GM19193 (cell line): ENCODE measurements around the gene MBOAT2.

Source experiments
- POLR2A ChIP-seq: IDR thresholded peaks from 4 replicates; pipeline ENCODE4 v1.6.1; 2011; ENCODE audit not compliant: insufficient read depth, insufficient read length; ENCODE audit errors: extremely low read depth

The MBOAT2 gene

DNA sequence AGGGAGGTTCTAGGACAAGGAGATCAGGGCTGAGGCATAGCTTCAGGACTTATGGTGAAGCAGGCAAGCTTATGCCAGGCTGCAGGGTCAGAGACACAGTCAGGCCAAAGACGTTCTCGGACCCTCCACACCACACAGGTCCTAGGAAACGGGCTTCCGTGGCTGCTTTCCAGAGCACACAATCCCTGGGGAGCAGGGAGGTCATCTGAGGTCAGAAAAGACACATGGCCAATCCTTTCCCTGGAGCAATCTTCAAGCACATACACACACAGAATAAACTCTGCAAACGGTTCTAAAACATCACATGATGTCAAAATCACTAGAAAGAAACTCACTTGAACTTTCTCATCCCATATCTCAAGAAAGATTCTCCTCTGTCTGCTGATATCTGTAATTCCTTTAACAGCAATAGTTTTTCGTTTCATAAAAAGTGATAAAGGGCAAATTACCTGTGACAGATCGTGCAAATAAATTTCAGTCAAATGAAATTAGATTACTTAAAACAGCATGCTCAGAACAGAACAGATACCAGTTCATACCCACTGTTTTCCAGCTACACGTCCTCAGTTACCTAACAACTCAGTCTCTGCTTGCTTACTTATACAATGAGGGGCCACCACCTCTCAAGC is 63.9 kb downstream of the MBOAT2 start:
- no peak for TF ChIP-seq POLR2A

DNA sequence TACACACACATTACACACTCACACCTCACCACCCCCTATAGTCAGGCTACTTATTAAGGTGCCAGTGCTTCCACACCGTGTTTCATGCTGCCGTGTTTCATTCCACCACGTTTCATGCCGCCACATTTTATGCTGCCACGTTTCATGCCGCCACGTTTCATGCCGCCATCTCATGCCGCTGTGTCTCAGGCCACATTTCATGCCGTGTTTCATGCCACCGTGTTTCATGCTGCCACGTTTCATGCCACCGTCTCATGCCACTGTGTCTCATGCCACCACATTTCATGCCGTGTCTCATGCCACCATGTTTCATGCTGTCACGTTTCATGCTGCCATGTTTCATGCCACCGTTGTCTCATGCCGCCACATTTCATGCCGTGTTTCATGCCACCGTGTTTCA is 65.1 kb downstream of the MBOAT2 start:
- no peak for TF ChIP-seq POLR2A

DNA sequence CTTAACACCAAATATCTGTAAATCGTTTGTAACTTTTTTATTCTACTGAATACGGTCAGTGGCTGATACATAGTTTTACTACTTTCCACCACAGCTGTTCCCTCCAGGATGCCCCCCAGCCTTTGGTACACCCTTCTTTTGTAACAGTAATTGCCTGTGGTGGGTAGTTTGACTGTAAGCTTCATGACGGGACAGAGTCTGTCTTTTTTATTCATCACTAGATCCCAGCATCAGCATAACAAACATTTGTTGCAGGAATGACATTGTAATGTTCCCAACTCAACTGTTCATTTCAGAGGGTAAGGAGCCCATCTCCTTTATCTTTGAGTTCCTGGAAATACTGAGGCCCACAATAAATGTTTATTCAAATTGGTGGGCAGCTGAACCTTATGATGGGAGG is 67.5 kb downstream of the MBOAT2 start:
- no peak for TF ChIP-seq POLR2A

DNA sequence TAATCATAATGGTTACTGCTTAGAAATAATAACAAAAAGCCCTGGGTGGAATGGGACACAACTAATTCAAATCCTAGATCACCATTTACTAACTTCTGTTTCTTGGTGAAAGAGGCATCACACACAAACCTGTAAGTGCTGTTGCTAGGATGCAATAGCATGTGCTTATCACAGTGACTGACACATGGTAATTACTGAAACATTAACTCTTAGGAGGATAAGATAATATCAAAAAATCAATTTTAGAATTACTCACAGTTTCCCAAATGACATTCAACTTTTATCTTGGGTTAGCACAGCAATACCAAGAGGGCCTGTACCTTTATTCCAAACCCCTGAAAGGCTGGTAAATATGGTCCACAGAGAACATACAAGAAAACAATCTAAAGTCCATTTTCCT is 69.1 kb downstream of the MBOAT2 start:
- TF ChIP-seq POLR2A: no peak

DNA sequence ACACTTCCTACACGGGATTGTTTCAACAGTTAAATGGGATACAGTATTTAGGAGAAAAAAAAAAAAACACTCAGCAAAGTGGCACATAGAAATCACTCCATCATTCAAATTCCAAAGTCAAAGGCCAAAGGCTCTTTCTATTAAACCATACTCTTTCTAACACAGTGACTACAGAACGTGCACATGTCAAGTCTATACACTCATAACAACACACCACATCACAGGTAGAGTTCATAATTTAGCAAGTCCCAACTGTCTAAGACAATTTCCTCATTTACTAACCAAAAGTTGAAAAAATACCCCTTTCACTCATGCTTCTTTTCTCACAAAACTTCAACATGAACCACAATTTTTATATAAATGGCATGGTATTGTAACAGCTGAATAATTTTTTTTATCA is 70.8 kb downstream of the MBOAT2 start:
- no peak for TF ChIP-seq POLR2A

DNA sequence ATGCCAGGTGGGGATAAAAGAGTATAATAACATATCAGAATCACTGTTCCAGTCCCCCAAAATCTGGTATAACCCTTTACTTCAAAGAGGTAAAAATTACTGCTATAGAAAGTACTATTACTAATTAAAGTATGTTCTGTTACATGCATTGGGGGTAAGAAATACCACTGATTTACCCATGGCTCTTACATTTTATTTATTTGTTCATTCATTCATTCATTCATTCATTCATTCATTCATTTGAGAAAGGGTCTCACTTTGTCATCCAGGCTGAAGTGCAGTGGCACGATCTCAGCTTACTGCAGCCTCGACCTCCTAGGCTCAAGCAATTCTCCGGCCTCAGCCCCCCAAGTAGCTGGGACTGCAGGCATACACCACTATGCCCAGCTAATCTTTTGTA is 74.4 kb downstream of the MBOAT2 start:
- TF ChIP-seq POLR2A: no peak

DNA sequence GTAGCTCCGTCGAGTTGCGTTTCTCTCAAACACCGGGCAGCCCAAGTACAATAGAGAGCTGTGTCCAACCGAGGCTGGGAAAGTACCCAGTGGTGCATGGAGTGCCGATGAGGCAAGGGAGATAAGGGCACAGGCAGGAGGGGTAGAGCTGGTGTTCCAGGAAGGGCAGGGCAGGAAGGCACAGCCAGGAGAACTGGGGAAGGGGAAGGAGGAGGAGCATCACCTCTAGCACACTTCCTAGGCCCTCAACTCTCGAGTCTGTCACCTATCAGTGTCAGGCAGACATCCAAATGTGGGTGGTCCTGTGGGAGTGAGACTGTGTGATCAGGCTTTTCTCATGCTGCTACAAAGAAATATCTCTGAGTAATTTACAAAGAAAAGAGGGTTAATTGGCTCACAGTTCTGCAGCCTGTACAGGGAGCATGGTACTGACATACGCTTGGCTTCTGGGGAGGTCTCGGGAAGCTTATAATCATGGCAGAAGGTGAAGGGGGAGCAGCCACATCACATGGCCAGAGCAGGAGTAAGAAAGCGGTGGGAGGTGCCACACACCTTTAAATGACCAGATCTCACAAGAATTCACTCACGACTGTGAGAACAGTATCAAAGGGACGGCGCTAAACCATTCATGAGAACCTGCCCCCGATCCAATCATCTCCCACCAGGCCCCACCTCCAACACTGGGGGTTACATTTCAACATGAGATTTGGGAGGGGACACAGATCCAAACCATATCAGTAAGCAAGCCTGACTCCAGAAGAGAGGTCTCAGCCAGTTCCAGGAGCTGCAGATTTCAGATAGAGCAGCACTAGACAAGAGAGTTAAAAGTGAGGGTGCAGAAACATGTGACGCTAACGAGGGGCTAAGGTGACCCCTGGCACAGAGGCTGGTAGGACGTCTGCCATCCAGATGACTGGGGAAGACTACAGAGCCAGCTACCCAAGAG is 75.7 kb downstream of the MBOAT2 start:
- no peak for TF ChIP-seq POLR2A

DNA sequence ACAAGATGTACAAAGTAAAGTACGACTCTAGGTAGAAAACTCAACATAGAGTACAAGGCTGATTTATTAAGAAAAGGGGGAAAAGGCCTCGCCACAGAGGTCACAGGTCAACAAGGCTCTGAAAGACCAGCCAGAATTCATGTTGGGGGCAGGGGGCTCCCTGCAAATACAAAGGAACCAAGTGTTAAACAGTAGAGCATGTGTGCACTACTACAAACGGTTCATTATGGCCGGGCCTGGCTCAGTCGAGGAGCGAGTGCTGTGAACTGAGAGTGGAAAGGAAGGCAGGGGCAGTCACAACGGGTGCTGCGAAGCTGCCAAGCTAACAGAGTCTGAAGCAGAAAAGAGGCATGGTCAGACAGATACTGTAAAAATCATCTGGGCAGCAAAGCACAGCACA is 77.1 kb downstream of the MBOAT2 start:
- no peak for TF ChIP-seq POLR2A

DNA sequence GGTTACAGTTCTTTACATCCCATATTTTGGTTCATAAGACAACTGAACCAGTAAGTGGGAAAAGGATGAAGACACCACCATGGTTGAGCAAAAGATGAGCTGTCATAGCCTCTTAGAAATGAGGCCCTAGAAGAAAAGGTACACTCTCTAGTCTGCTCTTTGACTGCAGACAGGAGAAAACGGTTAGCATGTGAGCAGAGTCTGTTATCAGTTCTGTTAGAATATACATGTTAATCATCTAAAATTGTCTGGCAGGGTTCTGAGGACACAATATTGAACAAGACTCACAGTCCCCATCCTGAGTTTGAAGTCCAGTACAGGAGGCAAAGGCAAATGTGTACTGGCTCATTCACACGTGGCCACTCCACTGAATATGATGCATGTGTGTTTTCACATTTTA is 78.1 kb downstream of the MBOAT2 start:
- TF ChIP-seq POLR2A: no peak

DNA sequence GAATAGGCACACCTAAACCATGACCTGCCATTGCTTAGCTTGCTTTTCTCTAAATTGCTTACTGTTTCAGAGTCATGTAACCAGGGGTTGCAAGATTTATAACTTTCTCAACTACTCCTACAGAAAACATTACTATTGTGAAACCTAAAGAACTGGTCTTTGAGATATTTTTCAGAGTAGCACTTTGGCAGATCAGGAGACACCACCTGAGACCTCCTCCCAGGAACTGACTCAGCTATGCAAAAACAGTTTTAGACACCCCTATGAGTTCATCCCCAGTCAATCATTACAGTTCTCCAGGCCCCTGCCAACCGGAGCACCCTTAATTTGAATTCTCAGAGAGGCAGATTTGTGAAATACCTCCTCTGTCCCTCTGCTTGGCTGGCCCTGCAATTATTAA is 80.3 kb downstream of the MBOAT2 start:
- no peak for TF ChIP-seq POLR2A

DNA sequence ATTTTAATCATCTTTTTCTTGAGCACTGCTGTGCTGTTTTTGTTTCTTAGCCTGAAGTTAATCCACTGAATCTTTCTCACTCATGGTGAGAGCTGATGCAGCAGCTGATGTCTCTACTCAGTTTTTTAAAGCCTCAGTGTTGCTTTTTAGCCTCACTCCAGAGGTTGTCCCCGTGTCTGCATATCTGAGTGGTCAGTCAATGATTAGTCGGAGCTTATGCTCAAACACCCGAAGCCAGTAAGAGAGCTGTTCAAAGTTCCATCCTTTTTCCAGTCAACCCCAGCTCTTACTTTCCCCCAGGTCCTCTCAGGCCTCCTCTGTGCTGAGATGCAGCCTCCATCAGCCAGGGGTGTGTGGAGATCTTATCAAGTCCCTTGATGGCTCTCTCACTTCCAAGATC is 81.1 kb downstream of the MBOAT2 start:
- TF ChIP-seq POLR2A: no peak

DNA sequence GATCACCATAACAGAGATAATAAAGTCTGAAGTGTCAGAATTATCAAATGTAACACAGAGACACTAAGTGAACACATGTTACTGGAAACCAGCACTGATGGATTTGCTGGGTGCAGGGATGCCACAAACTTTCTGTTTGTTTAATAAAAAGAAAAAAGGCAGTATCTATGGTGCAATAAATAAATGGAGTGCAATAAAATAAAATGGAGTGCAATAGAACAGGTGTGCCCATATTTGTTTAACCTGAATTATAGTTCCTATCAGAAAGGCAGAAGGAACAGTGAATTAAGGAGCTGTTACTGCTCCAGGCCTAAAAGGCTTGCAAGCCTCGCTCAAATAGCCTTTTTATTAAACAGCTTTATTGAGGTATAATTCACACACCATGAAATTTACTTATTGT is 85.1 kb downstream of the MBOAT2 start:
- no peak for TF ChIP-seq POLR2A

DNA sequence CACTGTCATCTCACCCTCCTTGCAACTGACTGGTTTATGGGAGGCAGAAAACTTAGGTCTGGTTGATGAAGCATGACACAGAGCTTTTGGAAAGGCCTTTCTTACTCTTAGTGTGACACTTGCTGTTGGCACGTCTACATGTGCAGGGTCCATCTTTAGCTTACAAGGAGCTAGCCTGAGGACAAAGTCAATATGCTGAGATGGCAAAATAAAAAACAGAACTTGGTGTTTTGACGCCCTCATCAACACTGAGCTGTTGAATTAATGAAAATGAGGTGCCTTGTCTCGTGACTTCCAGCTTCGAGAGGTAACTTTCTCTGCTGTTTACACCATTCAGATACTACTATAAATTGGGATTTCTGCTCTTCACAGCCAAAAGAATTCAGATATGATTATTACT is 87.5 kb downstream of the MBOAT2 start:
- TF ChIP-seq POLR2A: no peak

DNA sequence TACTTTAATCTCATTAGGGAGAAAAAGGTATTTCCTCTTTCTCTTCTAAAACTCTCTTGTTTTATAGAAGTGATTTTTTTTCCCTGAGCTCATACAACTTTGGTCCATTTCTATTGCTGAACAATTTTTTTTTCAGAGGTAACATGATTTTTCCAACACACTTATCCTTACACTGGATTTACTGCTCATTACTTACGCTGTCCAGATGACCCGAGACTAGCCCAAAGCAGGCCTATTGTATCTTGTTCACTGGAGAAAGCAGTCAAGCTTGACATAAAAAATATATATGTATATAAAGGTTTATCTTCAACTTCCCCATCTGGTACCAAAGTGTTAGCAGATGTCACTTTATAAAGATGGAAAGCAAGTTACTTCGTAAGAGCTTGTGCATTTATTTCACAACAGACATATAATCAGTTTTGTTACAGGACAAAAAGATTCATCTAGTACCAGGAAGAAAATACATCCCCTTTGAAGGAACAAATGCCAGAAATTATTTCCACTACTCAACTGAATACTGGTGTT is 95.7 kb downstream of the MBOAT2 start:
- TF ChIP-seq POLR2A: no peak

DNA sequence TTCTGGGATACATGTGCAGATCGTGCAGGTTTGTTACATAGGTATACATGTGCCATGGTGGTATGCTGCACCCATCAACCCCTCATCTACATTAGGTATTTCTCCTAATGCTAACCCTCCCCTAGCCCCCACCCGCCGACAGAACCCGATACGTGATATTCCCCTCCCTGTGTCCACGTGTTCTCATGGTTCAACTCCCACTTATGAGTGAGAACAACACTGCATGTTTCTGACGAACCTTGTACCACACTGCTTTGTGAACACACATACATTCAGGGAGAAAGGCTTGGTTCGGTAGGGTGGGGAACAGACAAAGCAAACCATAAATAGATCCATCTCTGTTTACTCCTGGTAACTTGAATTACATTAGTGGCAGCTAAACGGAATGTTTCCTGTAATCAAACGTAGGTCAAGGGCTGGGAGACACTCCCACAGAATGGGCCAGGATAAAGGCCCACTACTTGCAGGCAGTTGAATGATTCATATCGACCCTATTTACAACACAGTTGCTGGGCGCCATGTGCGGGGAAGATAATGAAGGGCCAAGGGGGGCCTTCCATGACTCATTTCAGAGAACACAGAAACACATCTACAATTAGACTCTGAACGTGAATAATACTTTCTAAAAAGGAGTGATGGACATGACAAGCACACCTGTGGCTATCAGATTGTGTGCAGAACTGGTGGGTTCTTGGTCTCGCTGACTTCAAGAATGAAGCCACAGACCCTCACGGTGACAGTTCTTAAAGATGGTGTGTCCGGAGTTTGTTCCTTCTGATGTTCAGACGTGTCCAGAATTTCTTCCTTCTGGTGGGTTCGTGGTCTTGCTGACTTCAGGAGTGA is 109.3 kb downstream of the MBOAT2 start:
- TF ChIP-seq POLR2A: no peak
